ENCODE measurements around the gene USO1. TPM values are rescaled to one million over a fixed set of nuclear protein-coding genes. Genes with fewer than 3 reads are reported as not detected.

The USO1 gene
- total and polyA plus RNA-seq, 9 of the 15 experiments (the other 6 are each of a cell fraction or from before 2014, with no cell fraction given), result 19.3 to 97.8 (median 48.5) TPM

- no peak for TF ChIP-seq THRA (IDR thresholded peaks at IDR 0.05)
These were observed 19.0 kb upstream of the USO1 start (continued) for GRCh38 chr4:75705198-75705977.

GRCh38 chr4:75708218-75708691 lies 16.1 kb upstream of the USO1 start:
- in situ Hi-C loops (cut with MboI) (no loop called here), intact Hi-C loops (cut with micrococcal nuclease) (no loop called here)
- peak in 1 of 4 experiments; percentile 25 for DNase-seq (ENCODE audit: extremely low read depth in 1 of 4, low spot score in 3 of 4)
- no peaks in the 10 kb centered on the region; the same call in 2 of the 3 replicates for H3K36me3 ChIP-seq (ENCODE audit: control insufficient read depth, insufficient read depth, low read length)
- H3K79me2 ChIP-seq (ENCODE audit: control insufficient read depth, insufficient read depth, low read length), result no peaks in the 10 kb centered on the region; the same call in 1 of the 3 replicates
- ChIA-PET POLR2A (interaction anchor here (1.0 kb wide), 1 partner anchor 35 kb away, joined by 3 read pairs; no protein-coding TSS in a partner anchor), CTCF (ENCODE audit: low intra/inter-chr PET ratio) (no interaction called here)
- peak; percentile 87 for ATAC-seq
- H3K9ac ChIP-seq (ENCODE audit: insufficient read depth in 1 of 2, low read depth in 2 of 2, low read length in 2 of 2), result no peak overlapping the region
- no peak overlapping the region for H3K4me2 ChIP-seq (ENCODE audit: insufficient read depth, low read length)
- H3K27ac ChIP-seq (ENCODE audit: extremely low read depth, low read depth, low read length), result no peak overlapping the region
- no peaks in the 10 kb centered on the region for H3K9me1 ChIP-seq (ENCODE audit: control insufficient read depth, insufficient read depth, low read length)
- no peaks in the 10 kb centered on the region for H3K9me3 ChIP-seq (replicated peaks; ENCODE audit: control insufficient read depth, insufficient read depth, low read depth, low read length)
- H3K4me3 ChIP-seq, result no peak overlapping the region
- peak; percentile 42 for FAIRE-seq
- no peaks in the 10 kb centered on the region for H3K27me3 ChIP-seq (ENCODE audit: control insufficient read depth in 2 of 2, insufficient read depth in 2 of 2, low read length in 2 of 2)
- 62% methylated on average over 3 of the region's 3 CpGs for WGBS (ENCODE audit: insufficient coverage, low coverage, missing lambda C conversion rate)
- H4K20me1 ChIP-seq (replicated peaks; ENCODE audit: control insufficient read depth, insufficient read depth, low read length), result no peaks in the 10 kb centered on the region
- H3K4me1 ChIP-seq (replicated peaks in 1 of 2; ENCODE audit: control insufficient read depth in 2 of 2, insufficient read depth in 2 of 2, low read length in 2 of 2), result no peaks in the 10 kb centered on the region; a peak in 1 of 5 replicates
- BruUV-seq (replicated peaks), result no TSS peak
- H2AFZ ChIP-seq (ENCODE audit: low read depth, low read length), result no peak overlapping the region
- TF ChIP-seq KLF16 (IDR thresholded peaks at IDR 0.05), result no peak
- peak; percentile 31 to 56 for TF ChIP-seq RAD21 (CRISPR knock-in tag; conservative IDR thresholded peaks at IDR 0.05 in 1 of 2, IDR thresholded peaks at IDR 0.05 in 1 of 2)
- no peak for TF ChIP-seq AFF4 (CRISPR knock-in tag; IDR thresholded peaks at IDR 0.05)
